GM21619 (cell line): Measurements from ENCODE around the gene NABP2.
"Not testable (repeated sequence)": the region's sequence is repeated elsewhere in the genome, so short reads cannot be mapped to it uniquely, and the experiment has no call there.

Experiments
- ATAC-seq: cut with Tn5 transposase; IDR thresholded peaks from one replicate; pipeline ENCODE4 v1.9.1; 2021; ENCODE audit not compliant: unreplicated experiment

The NABP2 gene

DNA sequence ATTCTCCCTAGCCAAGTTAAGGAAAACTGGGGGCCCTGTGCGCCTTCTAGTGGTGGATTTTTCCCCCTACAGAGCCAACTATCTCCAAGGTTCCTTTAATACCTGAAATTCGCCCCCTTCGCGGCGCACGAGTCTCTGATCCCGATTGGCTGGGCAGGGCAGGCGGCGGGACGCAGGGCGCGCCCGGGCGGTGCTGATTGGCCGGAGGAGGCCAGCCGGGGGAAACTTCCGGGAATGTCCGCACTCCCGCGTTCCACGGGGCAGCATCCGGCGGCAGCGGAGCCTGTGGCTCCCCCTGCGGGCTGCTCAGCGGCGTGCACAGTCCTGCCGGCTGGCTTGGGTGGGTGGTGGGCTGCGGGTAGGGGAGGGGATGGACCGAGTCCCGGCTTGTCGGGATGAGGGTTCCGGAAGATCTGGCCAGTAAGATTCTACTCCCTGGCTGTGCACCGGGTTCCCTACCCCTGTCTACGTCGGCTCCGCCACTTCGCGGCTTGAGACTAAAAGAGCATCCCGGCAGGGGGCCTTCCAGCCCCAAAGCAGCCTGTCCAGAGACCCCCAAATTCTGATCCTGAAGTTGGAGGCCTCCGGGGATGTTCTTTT lies at the start of gene NABP2:
Gene NABP2 (plus strand): TSS at position 241 of the 600 bp plus-strand sequence. CDS start 515 bp downstream, outside the sequence.
- peak; percentile 70 for ATAC-seq

DNA sequence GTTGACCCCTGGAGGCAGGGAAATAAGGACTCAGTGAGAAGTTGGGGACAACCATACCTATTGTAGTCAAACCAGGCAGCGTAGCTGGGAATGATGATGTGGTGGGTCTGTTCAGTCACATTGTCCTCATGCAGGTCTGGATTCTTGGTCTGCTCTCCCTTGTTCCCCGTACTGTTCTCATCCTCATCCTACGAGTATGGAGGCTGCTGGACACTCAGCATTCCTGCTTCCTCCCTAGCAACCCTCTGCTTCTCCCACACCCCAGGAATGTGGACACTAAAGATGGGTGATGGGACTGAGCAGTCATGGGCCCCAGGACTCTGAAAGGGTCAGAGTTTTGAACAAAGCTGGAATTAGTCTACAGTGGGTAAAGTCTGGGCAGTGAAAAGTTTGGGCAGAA lies 45.8 kb upstream of the NABP2 start:
- no peak for ATAC-seq

DNA sequence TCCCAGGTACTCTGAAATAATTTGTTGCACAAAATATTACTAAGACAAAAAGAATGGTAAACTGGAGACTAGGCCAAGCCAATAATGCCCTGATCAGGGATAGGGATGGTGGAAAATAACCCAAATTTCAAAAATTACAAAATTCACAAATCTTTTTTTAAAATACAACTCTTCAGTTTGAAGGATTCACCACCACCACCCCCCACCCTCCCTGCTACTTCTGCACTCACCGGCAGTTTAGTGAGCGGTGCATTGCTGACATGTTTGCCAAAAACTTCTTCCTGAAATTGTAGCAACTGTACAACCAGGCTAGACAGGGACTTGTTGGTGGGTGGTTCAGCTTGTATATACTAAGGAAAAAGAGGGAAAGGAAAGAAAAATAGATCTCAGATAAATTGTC lies 37.2 kb upstream of the NABP2 start:
- ATAC-seq = no peak

DNA sequence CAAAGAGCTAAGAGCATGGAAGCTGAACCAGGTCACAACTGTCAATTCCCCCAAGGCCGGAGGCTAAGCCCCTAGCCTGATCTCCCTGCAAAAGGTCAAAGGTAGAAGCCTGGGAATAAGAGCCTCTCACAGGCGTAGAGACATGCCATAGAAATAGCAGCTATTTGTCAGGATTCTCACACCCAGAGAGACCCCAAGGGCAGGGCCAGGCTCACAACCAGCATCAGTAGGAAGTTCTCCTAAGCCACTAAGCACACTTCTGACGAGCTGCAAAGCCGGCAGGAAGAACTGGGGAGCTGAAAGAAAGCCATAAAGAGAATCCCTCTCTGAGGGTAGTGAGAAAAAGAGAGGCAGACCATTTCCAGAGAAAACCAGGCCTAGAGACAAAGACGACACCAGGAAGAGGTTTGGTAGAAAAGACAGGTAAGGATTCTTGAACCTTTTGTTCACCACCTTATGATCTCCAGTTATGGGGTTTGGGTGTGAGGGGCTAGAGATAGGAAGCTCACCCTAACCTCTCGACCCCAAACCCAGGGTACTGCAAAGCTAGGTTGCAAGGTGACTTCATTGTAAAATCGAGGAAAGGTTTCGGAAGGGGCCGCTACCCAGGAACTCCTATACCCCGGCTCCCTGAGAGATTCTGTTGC lies 35.9 kb upstream of the NABP2 start:
- no peak for ATAC-seq

DNA sequence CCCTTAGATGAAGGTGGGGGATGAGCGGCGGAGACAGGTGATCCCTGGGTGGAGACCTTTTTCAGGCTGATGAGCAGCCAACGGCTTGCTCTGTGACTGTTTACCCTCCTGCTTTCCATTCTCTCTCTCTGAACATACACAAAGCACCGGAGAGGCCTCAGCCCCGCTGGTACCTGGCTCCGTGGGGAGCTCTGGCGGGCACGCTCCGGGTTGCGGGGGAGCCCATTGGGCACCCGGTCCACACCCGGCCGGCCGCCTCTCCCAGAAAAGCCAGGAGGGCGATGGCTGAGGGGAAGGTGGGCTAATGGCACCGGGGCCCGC lies 35.4 kb upstream of the NABP2 start:
- no peak for ATAC-seq

DNA sequence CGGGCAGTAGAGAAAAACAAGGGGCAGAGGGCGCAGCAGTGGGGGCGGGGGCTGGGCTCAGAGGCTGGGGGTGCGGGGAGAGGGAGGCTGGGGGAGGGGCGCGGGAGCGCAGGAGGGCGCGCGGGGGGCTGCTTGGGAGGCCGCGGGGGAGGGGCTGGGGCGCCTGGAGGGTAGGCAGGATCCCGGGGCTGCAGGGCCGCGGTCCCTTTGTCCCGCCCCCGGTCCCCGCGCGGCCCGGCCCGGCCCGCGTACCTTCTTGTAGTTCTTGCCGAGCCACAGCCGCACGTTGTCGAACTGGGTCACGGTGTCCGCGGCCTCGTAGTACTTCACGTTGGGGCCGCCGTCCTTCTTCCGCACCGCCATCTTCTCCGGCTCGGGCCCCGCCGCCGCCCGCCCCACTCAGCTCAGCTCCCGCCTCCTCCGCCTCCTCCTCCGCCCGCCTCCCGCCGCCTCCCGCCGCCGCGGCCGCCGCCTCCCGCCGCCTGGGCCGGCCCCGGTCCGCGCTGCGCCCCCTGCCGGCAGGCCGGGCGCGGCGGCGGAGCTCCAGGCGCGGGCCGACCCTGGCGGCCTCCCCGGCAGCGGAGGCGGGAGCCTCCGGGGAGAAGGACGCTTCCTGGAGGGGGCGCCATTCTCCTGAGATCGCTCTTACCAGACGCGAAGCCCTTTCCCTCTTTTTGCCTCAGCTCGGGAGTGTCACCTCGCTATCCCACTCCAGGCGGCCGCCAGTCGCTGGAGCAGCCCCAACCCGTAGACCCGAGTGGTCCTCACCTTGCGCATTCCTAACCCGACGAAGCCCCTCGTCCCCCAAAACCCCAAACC lies 34.8 kb upstream of the NABP2 start, which contains the start of gene SMARCC2:
Gene SMARCC2 (minus strand): TSS at position 385 of the 819 bp plus-strand sequence. CDS start 22 bp downstream, at position 363.
- peak; percentile 66 for ATAC-seq

DNA sequence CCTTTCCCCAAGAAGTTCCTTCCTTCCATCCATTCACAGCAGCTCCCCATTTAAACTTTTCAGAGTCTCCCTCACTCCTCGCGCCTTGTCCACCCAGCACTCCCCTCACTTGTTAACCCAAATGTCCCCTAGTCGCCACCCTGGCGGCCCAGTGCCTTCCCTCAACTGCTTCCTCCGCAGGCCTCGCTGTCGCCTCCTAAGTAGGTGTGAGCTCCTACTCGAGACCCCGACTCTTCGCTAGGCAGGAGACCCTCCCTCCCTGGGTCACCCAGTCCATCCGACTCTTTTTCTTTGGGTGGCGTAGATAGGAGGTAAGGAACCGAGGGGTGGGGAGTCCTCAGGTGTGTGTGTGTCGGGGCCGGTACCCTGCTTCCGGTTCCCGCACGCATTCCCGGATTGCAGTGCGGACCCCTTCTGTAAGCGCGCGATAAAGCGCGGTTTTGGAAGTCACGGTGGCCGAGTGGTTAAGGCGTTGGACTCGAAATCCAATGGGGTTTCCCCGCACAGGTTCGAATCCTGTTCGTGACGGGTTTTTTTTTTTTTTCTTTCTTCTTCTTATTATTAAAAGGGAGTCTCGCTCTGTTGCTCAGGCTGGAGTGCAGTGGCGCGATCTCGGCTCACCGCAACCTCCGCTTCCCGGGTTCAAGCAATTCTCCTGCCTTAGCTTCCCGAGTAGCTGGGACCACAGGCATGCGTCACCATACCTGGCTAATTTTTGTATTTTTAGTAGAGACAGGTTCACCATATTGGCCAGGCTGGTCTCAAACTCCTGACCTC lies 34.0 kb upstream of the NABP2 start:
- ATAC-seq = peak; percentile 28

DNA sequence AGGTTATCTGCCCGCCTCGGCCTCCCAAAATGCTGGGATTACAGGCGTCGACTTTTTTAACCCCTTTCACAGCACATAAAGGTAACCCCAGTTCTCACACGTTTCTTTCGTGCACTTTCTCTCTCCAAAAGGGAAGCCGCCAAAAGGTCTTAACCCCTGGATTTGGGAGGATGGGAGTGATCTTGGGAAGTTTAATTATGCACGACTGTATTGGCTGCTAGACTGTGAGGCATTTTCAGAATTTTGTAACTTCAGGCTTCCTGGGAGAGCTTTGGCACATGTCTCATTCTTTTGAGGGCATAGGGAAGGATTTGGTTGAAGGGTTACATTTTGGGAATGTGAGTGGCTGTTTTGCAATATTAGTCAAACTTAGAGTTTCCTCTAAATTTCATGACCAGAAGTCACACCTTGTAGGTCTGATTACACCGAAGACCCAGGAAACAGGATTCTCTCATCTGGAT lies 33.4 kb upstream of the NABP2 start:
- ATAC-seq = no peak

DNA sequence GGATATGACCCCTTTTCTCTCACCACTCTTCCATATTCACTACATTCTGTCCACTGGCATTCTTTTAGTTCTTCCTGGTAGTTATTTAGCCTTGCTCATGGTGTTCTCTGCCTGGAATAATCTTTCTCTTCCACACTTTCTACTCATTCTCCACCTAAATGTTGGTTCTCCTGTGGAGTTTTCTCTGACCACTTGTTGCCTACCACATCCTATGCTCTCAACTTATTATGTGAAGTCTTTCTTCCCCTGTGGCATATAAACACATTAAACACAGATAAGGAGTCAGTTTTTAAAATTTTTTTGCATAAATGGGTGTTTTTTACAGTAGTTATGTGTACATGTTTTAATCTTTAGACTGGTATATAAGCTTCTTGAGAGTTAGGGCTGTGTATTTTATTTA lies 31.6 kb upstream of the NABP2 start:
- ATAC-seq = no peak

DNA sequence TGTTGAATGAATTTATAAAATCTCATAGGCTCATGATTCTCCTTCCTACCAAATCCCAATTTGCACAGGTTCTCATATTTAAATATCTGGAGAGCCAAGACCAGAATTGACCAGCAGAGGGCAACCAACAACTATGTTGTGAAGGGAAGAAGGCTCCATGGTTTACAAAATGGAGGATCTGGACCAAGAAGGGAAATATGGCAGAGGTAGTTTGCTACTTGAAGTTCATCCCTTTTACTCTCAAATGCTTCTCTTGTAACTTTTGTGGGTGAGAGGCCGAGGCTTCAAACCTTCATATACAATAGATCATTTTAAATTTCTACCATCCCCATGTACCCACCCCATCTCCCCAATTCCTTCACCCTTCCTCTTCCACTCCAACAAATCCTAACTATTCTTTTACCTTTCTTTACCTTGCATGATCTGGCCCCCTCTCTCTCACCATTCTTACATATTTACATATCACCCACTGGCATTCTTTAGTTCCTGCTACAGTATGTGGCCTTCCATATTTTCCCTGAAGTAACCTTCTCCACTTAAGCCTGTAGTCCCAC lies 31.0 kb upstream of the NABP2 start:
- no peak for ATAC-seq

DNA sequence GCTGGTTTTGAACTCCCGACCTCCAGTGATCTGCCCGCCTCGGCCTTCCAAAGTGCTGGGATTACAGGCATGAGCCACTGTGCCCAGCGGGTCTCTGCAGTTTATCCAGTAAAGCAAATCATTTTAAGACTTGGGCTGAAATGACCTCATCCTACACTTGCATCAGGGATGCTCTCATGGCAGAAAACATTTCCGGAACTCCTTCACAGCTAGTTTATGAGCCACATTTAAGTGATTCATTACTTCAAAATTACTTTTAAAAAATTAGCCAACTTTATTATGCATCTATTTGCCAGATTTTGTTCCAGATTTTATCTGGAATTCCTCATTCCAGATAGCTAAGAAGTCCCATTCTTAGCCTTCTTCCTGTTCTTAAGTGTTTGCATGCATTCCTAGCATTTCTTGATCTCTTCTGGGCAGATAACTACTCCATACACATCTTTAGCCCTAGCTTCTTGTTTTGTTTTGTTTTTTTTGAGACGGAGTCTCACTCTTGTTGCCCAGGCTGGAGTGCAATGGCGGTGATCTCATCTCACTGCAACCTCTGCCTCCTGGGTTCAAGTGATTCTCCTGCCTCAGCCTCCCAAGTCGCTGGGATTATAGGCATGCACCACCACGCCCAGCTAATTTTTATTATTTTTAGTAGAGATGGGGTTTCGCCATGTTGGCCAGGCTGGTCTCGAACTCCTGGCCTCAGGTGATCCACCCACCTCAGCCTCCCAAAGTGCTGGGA lies 27.2 kb upstream of the NABP2 start:
- ATAC-seq = not testable (repeated sequence)

DNA sequence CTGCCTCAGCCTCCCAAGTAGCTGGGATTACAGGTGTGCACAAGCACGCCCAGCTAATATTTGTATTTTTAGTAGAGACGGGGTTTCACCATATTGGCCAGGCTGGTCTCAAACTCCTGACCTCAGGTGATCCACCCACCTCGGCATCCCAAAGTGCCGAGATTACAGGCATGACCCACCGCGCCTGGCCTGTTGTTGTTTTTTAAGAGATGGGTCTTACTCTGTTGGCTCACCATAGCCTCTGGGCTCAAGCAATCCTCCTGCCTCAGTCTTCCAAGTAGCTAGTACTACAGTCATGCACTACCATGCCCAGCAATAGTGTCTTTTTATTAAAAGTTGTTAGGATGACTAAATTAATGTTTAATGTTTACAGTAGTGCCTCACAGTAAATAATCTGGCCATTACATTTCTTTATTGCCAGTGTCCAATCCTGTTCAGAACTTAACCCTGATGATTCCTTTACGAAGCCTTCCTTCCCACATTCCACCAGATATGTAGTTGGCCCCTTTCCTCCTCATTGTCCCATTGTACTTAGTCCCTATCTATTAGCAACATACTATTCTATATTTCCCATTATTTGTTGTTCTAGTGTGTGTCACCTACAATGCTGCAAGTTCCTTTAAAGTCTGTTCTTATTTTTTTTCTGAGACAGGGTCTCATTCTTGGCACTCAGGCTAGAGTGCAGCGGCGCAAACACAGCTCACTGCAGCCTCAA lies 26.1 kb upstream of the NABP2 start:
- no peak for ATAC-seq

DNA sequence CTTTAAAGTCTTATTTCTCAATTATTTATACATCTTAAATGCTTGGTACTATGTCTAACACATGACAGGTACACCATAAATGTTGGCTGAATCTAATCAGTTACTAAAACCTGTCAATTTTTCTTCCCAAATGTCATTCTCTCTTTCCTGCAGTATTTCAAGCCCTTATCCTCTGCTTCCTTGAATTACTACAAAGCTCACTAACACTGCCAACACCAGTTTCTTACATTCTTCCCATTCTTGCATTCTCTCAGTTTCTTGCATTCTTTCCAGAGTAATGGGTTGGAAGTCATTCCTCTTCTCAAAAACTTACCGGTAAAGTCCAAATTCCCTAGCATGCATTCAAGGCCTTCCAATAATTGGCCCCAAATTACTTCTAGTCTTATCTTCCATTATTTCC lies 25.3 kb upstream of the NABP2 start:
- no peak for ATAC-seq

DNA sequence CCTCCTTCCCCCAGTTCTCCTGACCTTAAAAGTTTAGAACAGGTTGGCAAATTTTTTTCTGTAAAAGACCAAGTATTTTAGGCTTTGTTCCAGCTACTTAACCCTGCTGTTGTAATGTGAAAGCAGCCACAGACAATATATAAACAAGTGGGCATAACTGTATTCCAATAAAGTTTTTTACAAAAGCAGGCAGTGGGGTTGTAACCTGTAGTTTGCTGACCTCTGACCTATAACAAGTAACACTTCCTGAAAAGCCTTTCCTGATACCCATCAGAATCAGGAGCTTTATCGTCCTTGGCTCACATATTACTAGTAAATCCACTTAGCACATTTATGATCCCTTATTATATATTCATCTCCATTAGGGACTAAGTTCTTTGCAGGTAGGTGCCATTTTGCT lies 21.8 kb upstream of the NABP2 start:
- no peak for ATAC-seq

DNA sequence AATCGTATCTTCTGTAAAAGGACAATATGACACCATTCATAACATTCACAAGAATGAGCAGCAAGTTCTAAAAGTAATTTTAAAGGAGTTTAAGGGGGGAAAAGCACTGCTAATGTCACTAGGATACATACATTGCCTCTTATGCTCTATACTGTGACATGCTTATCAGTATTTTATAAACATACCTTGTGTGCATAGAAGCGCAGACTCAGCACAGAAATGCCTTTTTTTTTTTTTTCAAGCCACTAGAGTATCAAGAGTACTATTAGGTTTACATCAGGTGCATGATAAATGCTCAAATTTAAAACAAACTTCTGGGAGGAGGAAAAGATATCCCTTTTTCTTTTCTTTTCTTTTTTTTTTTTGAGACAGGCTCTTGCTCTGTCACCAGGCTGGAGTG lies 21.3 kb upstream of the NABP2 start:
- ATAC-seq = no peak

DNA sequence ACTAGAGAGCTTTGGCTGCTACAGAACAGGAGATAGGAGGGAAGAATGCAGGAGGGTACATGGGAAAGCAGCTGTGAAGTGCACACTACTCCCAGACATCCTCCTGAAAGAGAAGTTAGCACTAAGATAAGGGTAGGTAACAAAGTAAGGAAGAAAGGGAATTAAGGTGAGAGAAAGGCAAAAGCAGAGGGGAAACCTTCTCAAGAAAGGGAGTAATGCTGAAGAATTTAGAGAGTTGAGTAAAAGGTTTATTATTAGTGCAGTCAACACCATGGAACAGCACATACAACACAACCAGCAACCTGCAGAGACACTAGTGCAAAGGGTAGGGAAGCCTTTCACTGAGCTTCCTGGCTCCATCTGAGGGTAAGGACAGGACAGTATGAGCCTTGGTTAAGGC lies 19.9 kb upstream of the NABP2 start:
- ATAC-seq = no peak

DNA sequence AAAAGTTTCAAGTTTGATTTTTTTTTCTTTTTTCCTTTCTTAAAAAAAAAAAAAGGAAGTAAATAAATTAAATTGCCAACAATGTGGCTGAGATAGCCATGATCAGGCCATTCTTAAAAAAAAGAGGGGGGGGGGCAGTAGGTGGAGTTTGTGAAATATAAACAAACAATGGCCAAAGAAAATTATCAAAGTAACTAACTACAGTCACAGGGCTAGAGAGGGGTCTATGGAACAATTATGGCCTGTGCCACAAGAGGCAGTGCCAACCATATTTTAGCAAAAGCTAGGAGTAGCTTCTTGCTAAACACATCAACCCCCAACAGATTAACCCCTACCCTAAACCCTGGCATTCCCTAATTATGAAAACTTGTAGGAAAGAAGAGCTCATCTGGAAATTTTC lies 18.7 kb upstream of the NABP2 start:
- ATAC-seq = no peak

DNA sequence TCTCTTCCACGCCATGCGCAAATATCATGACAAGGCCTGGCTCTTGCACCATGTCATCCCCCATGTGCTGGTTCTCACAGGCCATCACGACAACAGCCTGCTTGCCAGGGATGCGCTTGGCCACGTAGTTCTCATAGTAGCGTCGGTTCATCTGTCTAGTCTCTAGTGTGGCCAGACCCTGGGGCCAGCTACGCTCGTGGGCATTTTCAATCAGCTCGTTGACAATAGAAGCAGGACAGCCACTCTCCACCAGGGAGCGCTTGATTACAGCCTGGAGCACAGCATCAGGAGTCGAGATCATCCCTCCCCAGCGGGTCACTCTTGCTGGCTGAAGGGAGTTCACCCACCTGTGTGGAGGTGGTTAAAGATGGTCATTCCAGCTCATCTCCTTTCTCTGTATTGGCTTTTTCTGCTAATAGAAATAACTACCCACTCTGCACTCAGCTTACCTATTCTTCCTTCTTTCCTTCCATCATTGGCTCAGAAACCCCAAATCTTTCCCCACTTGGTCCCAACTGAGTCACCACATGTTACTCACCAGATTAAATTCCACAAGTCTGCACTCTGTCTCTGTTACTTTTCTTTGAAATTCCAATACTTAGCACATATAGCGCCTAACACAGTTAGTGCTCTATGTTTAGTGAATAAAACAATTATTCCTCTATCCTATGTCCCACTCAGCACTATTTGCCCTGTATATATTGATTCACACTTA lies 17.5 kb upstream of the NABP2 start:
- ATAC-seq = no peak

DNA sequence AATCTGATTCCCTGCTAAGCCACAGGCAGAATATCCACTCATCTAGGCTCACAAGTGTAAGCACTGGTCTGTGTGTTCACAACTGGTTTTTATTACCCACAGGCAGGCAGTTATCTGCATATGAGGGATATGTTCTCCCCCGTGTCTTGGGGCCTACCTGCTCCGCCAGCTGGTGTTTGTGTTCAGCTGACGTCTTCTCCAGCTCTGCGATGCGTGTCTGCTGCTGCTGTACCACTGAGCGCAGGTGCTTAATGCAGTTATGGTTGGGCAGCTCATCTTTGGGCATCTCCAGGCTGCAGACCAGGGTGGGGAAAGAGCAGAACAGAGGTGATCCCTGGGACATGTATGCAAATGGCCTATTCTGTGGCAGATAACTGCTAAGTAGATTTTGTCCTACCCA lies 16.1 kb upstream of the NABP2 start:
- ATAC-seq = no peak
